Mononuclear cell (primary cell): ENCODE measurements around the gene PDE4D. TPM values are rescaled to one million over a fixed set of nuclear protein-coding genes. Genes with fewer than 3 reads are reported as not detected.
"Not testable (repeated sequence)": the region's sequence is repeated elsewhere in the genome, so short reads cannot be mapped to it uniquely, and the experiment has no call there.

Experiments
- H3K27me3 ChIP-seq: 2 replicates; pipeline ENCODE4 v1.6.0; 2011; ENCODE audit warnings: low read length, control low read depth; ENCODE audit not compliant: insufficient read depth
- H3K4me1 ChIP-seq: 2 replicates; pipeline ENCODE4 v1.5.1; 2011; ENCODE audit warnings: mild to moderate bottlenecking, low read length, control low read depth; ENCODE audit not compliant: insufficient read depth
- H3K4me3 ChIP-seq: 2 replicates; pipeline ENCODE4 v1.5.1; 2011; ENCODE audit warnings: mild to moderate bottlenecking, low read length, moderate library complexity
- H3K9me3 ChIP-seq: 2 replicates; pipeline ENCODE4 v1.5.1; 2011; ENCODE audit warnings: low read depth, mild to moderate bottlenecking, control low read depth, low read length
- total RNA-seq: library from RNA; depleted of rRNA; stranded (reverse); fragments of >200 nt; gene quantifications from one replicate; pipeline ENCODE4 v1.2.3, GENCODE V29; 2012

PDE4D gene
- total RNA-seq, 1 donor: 171 TPM

DNA sequence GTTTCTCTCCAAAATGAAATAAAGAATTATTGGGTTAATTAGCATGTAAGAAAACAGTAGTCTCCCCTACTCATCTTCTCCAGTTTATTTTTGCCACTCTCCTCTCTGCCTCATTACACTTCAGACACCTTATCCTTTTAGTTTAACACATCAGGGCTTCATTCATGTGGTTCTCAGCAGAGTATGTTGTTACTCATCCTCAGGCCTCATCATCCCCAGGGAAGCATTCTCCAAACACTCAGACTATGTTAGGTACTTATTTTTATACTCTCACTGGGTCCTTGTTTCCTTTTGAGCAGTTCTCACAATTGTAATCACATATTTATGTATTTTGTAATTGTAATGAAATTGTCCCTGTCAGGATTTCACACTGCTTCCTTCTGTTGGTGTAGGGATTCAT, 470.5 kb downstream of the PDE4D start:
- Histone ChIP-seq H3K9me3 (no peaks in the 10 kb centered on the region), H3K4me1 (no peaks in the 10 kb centered on the region), H3K27me3 (no peaks in the 10 kb centered on the region), H3K4me3 (no peak overlapping the region)

DNA sequence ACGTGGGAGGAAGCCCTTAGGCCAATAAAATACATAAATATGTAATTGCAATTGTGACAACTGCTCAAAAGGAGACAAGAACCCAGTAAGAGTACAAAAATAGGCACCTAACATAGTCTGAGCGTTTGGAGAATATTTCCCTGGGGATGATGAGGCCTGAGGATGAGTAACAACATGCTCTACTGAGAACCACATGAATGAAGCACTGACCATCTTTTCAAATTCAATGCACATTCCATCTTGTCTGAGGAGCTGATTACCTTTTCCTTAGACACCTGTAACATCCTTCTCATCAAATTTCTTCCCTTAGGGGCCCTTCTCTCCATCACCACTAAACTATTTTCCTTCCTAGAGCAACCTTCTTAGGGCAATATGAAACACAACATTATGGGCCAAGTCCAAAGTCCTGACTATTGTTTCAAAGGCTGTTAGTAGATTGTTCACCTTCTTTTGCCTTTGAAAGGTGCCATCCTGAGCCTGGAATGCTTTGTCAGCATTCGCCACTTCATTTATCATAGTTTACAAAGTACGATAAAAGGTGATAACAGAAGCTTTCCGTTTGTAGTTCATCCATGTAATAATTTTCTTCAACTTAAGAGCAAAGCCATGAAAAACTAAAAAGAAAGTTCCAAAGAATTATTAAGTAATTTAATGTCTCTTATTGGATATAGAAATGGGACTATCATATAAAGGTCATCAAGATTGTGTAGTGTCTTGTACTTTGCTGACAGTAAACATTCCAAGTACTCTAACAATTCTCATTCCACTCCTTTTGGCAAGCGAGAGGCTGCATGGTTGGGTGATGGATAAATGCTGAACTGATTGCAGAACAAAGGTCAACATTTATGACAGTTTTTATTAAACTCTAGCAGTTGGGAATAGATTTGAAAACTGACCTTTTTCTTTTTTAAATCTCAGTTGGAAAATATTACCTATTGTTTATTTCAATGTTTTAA, 471.3 kb downstream of the PDE4D start:
- Histone ChIP-seq H3K27me3 (no peaks in the 10 kb centered on the region), H3K4me1 (no peaks in the 10 kb centered on the region), H3K9me3 (no peaks in the 10 kb centered on the region), H3K4me3 (no peak overlapping the region)

DNA sequence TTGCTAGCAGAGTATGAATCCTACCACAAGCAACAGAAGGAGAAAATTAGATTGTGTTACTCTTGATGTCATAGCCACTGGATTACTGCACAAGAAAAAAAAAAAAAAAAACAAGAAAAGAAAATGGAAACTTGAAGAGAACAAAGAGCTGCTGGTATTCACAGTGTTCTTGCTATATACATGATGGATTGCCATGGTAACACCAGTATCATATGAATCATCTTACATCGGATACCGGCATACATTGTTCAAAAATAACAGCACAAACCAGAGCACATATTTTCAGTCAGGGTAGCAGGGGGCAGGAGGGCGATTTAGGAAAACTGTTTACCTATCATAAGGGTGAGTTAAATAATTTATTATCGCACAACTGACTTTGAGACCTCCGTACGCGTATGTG, 472.9 kb downstream of the PDE4D start:
- Histone ChIP-seq H3K4me1 (no peaks in the 10 kb centered on the region), H3K27me3 (no peaks in the 10 kb centered on the region), H3K9me3 (no peaks in the 10 kb centered on the region), H3K4me3 (no peak overlapping the region)

DNA sequence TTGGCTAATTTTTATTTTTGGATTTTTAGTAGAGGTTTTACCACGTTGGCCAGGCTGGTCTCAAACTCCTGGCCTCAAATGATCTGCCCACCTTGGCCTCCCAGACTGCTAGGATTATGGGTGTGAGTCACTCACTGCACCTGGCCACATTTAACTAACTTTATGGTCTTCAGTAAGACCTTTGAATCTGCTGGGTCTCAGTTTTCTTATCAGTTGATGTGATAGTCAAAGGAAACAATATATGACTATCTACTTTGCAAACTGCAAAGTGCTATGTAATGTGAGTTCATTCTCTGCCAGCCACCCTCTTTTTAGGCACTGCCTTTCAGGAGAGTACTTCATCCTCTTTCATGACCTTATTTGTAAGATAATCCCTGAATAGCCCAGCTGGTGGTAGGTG, 474.7 kb downstream of the PDE4D start:
- no peaks in the 10 kb centered on the region for H3K27me3 ChIP-seq
- H3K9me3 ChIP-seq: no peaks in the 10 kb centered on the region
- no peaks in the 10 kb centered on the region for H3K4me1 ChIP-seq
- H3K4me3 ChIP-seq: no peak overlapping the region

DNA sequence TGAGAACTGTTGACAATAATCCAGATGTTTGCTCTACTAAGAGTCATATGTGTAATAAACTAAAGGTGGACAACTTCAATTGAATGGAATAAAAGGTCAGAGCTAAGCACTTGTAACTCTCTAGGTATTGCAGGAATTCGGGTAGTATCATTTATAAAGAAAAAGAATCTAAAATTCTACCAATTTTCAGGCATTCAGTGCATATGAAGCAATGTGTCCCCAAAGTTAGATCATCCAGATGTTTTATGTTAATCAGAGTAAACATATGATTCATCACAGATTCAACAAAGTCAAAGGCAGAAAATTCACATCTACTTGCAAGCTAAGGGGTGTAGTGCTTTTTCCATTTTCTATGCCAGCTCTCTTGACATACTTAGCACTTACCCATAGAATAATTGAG, 477.1 kb downstream of the PDE4D start:
- Histone ChIP-seq H3K4me3 (no peak overlapping the region), H3K4me1 (no peaks in the 10 kb centered on the region), H3K9me3 (no peaks in the 10 kb centered on the region), H3K27me3 (no peaks in the 10 kb centered on the region)

DNA sequence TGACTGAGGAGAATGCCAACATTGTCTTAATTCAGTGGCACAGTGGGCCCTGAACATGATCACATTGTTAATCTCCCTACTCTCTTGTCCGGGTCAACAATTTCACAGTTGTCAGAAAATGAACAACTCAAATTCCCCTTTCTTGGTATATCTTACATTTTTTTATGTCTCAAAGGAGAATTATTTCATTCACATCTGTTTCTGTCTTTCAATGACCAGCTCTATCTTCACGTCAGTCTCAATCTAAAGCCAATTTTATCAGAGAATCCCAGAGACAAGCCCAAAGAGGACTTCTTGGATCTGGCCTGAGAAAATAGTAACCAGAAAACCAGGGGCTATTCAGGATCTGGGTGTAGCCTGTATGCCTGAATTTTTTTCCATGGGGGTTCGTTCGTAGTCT, 477.5 kb downstream of the PDE4D start:
- H3K27me3 ChIP-seq: no peaks in the 10 kb centered on the region
- no peak overlapping the region for H3K4me3 ChIP-seq
- H3K9me3 ChIP-seq: no peaks in the 10 kb centered on the region
- no peaks in the 10 kb centered on the region for H3K4me1 ChIP-seq

DNA sequence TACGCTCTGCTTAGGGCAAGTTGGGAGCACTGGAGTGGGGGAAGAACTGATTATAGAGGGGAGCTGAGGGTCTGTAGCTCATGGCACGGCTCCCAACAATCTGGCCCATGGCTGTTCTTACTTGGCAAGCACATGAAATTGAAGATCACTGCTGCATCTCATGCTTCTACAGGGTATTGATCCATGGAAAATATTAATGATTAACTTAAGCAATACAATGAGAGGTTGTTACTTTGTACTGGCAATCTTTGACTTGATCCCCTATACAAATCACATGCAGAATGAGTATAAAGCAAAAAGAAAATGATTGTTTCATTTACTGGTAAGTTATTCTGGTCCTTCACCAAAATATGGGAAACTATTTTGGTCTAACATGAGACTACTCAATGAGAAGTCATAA, 481.1 kb downstream of the PDE4D start:
- no peak overlapping the region for H3K4me3 ChIP-seq
- no peaks in the 10 kb centered on the region for H3K4me1 ChIP-seq
- H3K27me3 ChIP-seq: no peaks in the 10 kb centered on the region
- H3K9me3 ChIP-seq: no peaks in the 10 kb centered on the region

DNA sequence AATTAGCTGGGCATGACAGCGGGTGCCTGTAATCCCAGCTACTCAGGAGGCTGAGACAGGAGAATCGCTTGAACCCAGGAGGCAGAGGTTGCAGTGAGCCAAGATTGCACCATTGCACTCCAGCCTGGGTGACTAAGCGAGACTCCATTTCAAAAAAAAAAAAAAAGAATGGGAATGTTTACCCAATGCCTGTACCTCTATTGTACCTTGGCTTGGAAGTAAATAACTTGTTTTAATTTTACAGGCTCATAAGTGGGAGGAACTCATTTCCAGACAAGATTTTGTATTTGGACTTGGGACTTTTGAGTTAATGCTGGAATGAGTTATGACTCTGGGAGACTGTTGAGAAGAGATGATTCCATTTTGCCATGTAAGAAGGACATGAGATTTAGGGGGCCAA, 484.5 kb downstream of the PDE4D start:
- H3K4me1 ChIP-seq, H3K4me3 ChIP-seq, H3K9me3 ChIP-seq, H3K27me3 ChIP-seq: not testable (repeated sequence)

DNA sequence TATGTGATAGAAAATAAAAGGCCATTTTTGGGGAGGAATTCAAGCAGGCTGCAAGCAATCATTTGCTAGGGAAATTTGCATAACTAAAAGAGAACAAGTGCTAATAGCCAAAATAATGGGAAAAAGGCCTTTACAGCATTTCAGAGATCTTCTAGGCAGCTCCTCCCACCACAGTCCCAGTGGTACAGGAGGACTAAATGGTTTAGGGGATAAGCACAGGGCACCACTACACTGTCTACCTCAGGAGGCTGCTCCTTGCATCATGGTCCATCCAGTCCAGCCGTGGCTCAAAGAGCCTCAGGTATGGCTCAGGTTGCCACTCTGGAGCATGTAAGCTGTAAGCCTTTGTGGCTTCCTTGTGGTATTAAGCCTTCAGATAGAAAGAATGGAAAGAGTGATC, 485.6 kb downstream of the PDE4D start:
- Histone ChIP-seq H3K4me1 (no peaks in the 10 kb centered on the region), H3K27me3 (no peaks in the 10 kb centered on the region), H3K9me3 (no peaks in the 10 kb centered on the region), H3K4me3 (no peak overlapping the region)

DNA sequence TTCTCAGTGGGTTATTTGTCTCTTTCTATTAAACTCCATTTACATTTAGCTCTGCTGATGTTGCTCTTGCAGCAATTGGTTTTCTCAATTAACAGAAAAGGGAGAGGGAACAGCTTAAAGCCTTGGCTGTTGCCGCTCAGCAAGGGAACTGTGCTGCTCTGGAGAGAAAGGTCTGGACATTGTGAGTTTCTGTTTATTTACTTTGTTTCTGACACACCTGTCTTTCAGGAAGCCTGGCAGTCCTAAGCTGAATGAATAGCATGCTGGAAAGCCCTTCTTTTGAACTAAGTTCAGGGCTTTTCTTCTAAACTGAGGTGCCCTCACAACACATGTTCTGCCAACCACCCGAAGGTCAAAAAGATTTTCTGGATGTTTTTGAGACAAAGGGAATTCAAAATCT, 491.9 kb downstream of the PDE4D start:
- Histone ChIP-seq H3K4me1 (no peaks in the 10 kb centered on the region), H3K27me3 (no peaks in the 10 kb centered on the region), H3K4me3 (no peak overlapping the region), H3K9me3 (no peaks in the 10 kb centered on the region)

DNA sequence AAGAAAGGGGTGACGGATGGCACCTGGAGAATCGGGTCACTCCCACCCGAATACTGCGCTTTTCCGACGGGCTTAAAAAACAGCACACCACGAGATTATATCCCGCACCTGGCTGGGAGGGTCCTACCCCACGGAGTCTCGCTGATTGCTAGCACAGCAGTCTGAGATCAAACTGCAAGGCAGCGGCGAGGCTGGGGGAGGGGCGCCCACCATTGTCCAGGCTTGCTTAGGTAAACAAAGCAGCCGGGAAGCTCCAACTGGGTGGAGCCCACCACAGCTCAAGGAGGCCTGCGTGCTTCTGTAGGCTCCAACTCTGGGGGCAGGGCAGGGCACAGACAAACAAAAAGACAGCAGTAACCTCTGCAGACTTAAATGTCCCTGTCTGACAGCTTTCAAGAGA, 498.6 kb downstream of the PDE4D start:
- H3K27me3 ChIP-seq, H3K4me1 ChIP-seq: not testable (repeated sequence)

DNA sequence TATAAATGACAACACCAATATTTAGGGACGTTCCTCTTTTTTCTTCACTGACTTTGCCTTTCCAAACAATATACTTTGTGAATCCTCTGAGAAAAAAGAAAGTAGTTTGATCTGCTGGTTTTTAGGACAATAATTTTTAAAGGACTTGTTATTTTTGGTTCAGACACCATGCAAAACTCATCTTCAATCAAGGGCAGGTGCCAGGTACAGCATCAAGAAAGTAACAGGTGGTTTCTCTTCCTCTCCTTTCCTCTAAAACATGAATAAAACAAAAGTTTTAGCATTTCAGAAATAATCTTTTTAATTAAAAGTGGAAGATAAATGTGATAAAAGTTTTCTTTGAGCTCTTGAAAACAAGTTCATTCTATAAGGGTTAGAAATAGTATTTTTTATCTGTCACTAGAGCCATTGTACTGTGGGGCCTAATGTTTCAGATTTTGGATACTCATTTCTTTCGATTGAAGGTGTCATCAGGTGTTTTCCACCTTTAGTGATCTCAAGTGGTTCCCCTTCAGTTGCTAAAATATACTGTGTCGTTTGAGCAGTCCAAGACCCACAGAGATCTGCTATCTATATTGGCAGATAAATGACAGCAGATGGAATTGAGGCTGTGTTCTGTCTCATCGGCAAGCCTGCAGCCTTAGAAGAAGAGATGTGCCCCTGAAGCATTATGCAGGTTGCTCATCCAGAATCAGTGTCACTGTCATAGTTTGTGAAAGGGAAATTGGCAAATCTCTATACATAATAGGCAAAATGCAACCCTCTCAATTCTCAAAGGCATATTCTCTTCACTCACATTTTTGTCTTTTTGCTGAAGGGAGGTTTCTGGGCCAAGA, 499.7 kb downstream of the PDE4D start:
- no peak overlapping the region for H3K4me3 ChIP-seq
- H3K9me3 ChIP-seq: no peaks in the 10 kb centered on the region
- no peaks in the 10 kb centered on the region for H3K4me1 ChIP-seq
- H3K27me3 ChIP-seq: no peaks in the 10 kb centered on the region

More for the DNA sequence above, 498.6 kb downstream of the PDE4D start:
- H3K9me3 ChIP-seq, H3K4me3 ChIP-seq: not testable (repeated sequence)

DNA sequence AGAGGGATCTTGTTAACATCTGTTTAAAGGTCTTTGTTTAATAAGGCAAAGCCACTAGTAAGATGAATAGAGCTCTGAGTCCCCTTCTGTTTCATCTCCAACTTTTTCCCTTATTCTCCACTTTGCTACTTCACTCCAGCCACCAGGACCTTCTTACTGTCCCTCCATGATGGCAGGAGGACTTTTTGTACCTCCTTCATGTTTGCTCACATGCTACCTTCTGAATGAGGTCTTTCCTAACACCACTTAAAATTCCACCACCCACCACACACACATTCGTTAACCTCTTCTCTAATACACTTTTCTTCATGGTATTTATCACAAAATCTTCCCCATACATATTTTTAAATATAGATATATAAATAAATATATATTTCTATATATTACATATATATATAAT, 501.9 kb downstream of the PDE4D start:
- no peaks in the 10 kb centered on the region for H3K4me1 ChIP-seq
- H3K27me3 ChIP-seq: no peaks in the 10 kb centered on the region
- no peaks in the 10 kb centered on the region for H3K9me3 ChIP-seq
- H3K4me3 ChIP-seq: no peak overlapping the region

DNA sequence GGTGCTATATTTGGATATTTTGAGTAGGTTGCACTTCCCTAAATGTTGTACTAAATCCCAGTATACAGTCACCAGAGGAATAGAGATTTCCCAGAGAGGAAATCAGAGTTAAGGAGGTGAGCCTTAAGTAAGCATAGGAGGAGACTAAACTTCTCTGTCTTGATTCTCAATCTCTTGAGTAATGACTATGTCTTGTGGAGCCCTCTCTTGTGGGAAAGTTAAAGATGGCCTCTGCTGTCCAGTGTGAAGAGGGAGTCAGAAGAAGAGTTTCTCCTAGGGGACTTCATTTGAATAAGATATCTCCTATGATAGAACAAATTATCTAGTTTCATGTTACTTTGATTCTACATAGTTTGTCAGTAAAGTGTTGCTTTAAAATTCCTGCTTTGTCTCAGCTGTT, 502.5 kb downstream of the PDE4D start:
- H3K9me3 ChIP-seq: no peaks in the 10 kb centered on the region
- no peaks in the 10 kb centered on the region for H3K27me3 ChIP-seq
- no peaks in the 10 kb centered on the region for H3K4me1 ChIP-seq
- H3K4me3 ChIP-seq: no peak overlapping the region

DNA sequence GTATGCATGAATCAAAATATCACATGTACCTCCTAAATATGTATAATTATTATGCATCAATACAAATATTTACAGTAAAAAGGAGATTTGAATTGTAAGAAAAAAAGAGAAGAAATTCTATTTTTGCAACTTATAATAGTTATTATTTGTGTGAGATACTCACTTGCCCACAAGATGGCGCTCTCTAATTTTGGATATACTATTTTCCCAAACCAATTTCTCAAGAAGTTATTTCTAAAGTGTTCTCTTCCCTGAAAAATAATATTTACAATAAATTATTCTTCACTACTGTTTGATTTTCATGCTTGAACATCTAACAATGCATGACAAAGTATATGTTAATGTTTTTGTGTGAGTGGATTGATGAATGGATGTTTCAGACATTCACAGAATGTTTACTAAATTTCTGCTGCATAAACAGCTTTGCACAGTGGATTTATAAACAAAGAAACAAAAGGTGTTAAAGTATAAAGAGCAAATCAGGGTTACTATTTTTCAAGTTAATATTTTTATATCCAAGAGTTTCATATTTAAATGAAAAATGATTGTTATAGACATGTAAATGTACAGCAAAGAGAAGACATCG, 503.4 kb downstream of the PDE4D start:
- Histone ChIP-seq H3K9me3 (no peaks in the 10 kb centered on the region), H3K27me3 (no peaks in the 10 kb centered on the region), H3K4me3 (no peak overlapping the region), H3K4me1 (no peaks in the 10 kb centered on the region)
